ENCODE results near the gene GALM.

GRCh38 chr2:38665854-38666555 lies at the start of gene GALM:
- TF ChIP-seq SIN3A (IDR thresholded peaks at IDR 0.05; ENCODE audit: borderline replicate concordance, insufficient read depth, low read length) (0 out of 2 replicates have a peak, but pooled peaks have one; percentile 34), TAF1 (IDR thresholded peaks at IDR 0.05; ENCODE audit: borderline replicate concordance, insufficient read depth, low read length) (no peak), POLR2AphosphoS5 (IDR thresholded peaks at IDR 0.05; ENCODE audit: low read depth, low read length) (peak; percentile 53; the same call in 1 of the 2 replicates)

Measured in PFSK-1 (cell line).